ACHN (cell line): Measurements from ENCODE around the gene DENND2C.

Experiments used
- DNase-seq: peaks from one replicate; pipeline ENCODE4 v3.0.0-alpha.2; 2015
- in situ Hi-C: cut with HindIII; loops from 2 replicates; pipeline ENCODE4 v1.10.0; 2017; ENCODE audit warnings: low sequenced_read_pairs, low pct_ligation_motif_present, low pct_unique_long_range_greater_than_20kb

The DENND2C gene

DNA sequence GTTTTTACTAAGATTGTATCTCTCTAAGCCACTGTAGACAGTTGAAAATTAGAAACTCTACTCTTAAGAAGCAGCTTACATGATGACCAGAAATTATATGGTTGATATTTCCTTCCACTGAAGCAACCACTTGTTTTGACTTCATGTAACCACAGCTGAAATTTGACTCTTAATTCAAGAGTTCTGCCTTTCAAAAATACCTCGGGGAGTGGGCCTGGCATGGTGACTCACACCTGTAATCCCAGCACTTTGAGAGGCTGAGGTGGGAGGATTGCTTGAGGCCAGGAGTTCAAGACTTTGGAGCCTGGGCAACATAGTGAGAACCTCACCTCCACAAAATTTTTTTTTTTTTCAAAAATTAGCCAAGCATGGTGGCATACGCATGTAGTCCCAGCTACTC, 21.2 kb upstream of the DENND2C start:
- in situ Hi-C loops, result no loop called here
- no peak for DNase-seq

DNA sequence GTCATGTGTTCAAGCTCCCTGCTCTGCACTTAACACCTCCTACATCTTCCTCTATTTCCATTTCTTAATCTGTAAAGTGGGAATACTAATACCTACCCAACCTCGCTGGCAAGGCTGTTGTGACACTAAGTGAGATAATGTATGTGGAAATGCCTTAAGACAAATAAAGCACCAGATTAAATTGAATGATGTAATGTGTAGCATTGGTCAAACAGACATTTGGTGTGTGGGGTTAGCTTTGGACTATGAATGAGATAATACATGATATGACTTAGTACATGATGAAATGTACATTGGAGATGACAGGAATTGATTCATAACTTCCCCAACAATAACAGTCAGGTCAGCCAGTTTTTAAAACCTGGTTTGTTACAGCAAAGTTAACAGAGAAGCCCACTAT, 20.3 kb upstream of the DENND2C start:
- in situ Hi-C loops, result no loop called here
- DNase-seq, result no peak

DNA sequence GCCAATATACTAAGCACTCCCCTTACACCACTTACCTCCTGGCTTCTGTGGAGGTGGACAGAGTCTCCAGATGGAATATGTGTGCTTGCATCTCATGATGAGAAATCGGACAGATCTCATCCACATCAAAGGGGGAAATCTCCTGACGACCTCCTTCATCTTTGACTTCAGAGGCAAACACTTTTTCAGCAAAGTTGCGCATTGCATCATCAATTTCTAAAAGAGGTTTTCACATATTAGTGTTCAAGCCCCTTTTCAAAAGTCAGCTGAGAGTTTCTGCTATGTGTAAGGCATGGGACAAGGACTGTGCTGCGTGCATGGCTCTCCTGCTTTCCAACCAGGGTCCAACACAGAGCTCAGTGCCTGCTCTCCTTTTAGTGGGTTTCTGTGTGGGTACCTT, 18.7 kb upstream of the DENND2C start:
- in situ Hi-C loops, result no loop called here

DNA sequence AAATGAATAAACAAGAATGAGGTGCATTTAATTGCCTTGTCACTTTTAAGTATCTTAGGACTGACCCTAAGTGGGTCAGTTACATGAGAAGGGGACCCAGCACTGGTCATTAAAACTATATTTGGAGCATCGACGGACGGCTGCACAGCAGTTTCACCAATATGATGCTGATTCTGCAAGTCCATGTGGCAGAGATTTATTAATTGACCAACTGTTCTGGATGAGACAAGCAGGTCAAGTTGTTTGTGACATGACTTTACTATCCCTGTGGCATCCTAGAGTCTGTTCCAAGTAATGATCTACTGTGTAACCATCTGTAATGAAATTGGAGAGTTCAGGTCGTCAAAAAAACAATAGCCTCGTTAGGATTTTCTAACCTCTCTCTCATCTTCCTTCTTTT, 16.0 kb upstream of the DENND2C start:
- in situ Hi-C loops, result no loop called here
- no peak for DNase-seq

More for the DNA sequence above, 18.7 kb upstream of the DENND2C start:
- no peak for DNase-seq

DNA sequence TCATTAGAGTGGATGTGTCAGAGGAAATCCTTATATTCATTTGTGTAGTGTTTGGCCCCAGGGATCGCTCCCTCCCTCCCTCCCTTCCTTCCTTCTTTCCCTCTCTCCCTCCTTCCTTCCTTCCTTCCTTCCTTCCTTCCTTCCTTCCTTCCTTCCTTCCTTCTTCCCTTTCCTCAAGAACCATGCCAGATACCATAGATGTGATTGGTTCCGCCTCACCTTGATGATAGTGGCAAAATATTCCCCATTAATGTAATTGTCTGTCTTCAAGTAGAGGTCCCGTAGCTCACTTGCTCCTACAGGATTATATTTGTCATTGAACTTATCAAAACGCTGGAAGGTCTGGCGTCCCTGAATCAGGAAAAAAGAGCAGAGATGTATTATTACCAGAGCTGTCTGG, 7.8 kb upstream of the DENND2C start:
- no peak for DNase-seq
- in situ Hi-C loops, result no loop called here

- in situ Hi-C loops, result no loop called here
These were observed 6.3 kb upstream of the DENND2C start for GRCh38 chr1:114676115-114676514.

DNA sequence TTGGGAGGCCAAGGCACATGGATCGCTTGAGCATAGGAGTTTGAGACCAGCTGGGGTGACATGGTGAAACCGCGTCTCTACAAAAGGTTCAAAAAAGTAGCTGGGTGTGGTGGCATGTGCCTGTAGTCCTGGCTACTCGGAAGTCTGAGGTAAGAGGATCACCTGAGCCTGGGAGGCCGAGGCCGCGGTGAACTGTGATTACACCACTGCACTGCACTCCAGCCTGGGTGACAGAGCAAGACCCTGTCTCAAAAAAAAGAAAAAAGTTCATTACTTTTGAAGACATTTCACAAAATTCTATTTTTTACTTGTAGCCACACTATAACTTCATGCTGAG, 2.1 kb upstream of the DENND2C start:
- in situ Hi-C loops, result no loop called here
- DNase-seq, result no peak

More at GRCh38 chr1:114676115-114676514, 6.3 kb upstream of the DENND2C start:
- no peak for DNase-seq

- in situ Hi-C loops, result no loop called here
- DNase-seq, result peak; percentile 7
These were observed 1.4 kb upstream of the DENND2C start for GRCh38 chr1:114671011-114671938.

GRCh38 chr1:114670083-114671010, 498 bp upstream of the DENND2C start:
- in situ Hi-C loops, result no loop called here
- peak; percentile 81 for DNase-seq

DNA sequence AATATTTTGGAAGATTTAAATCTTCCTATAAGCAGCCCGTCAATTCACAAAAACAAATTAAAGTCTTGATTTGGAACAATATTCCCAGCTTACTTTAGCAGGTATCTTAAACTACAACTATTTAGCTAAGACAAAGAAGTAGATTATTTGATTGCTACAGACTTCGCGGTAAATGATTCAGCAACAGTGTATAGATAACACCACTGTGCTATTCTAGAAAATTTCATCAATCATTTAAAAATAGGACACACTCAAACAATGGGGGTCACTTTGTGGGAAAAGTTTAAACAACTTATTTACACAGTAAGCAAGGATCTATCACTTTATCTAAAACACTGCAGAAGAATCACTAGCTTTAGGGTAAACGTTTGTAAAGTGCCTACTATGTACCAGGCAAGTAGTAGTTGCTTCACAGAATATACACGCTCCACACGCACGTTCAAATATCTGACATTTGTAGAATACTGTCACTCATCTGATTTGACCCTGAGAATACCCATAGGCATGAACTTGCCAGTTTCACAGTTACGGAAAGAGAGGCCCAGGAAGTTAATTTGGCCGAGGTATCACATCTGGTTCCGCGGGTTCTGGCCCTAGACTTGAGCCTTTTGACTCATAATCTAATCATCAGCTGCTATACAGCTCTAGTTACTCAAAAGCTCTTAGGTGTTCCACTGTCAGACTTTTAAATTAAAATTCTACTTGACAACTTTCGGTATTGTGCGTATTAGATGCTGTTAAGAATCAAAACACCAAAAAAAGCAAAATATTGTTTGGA, 876 bp downstream of the DENND2C start:
- in situ Hi-C loops, result no loop called here
- no peak for DNase-seq

DNA sequence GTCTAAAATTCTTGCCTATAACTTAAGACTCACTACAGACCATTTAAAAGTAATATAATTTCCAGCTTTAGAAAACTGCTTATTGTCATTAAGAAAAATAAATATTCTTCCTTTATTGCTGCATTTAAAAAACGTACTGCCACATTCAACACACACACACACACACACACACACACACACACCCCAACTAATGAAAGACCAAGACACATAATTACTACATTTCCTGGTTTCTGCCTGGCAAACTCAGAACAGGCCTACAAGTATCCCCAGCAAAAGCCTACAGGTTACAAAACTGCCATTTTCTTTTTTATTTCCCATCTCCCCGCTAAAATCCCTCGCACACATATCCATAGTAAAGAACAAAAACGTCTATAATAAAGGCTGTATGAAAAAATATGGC, 1.5 kb downstream of the DENND2C start:
- in situ Hi-C loops, result no loop called here
- DNase-seq, result no peak

GRCh38 chr1:114666954-114667353, 2.9 kb downstream of the DENND2C start:
- in situ Hi-C loops, result no loop called here
- no peak for DNase-seq

GRCh38 chr1:114660238-114660637, 9.6 kb downstream of the DENND2C start:
- DNase-seq, result no peak
- in situ Hi-C loops, result no loop called here

- no peak for DNase-seq
- in situ Hi-C loops, result no loop called here
These were observed 18.0 kb downstream of the DENND2C start for GRCh38 chr1:114651893-114652292.

- in situ Hi-C loops, result no loop called here
- DNase-seq, result no peak
These were observed 21.3 kb downstream of the DENND2C start for GRCh38 chr1:114648503-114648902.

DNA sequence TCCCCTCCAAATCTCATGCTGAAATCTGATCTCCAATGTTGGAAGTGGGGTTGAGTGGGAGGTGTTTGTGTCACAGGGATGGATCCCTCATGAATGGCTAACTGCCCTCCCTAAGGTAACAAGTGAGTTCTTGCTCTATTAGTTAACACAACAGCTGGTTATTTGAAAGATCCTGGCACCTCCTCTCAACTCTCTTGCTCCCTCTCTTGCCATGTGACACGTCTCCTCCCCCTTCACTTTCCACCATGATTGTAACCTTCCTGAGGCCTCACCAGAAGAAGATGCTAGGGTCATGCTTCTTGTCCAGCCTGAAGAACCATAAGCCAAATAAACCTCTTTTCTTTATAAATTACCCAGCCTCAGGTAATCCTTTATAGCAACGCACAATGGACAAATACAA, 28.5 kb downstream of the DENND2C start:
- no peak for DNase-seq
- in situ Hi-C loops, result no loop called here

GRCh38 chr1:114638910-114639309, 30.9 kb downstream of the DENND2C start:
- in situ Hi-C loops, result no loop called here
- DNase-seq, result no peak

DNA sequence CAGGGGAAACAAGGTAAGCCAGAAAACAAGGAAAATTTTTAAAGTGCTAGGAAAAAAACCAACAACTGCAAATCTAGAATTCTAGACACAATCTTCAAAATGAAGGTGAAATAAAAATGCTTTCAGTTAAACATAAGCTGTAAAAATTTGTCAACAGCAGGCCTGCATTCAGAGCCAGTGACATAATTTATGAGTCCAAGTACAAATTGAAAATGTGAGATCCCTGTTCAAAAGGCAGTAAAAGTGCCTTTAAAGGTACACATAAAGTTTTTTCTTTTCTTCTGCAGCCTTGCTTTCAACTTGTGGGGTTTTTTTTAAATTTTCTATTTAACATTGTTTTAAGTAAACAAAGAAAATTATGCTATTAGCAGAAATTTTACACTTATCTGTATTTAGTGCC, 37.4 kb downstream of the DENND2C start:
- no peak for DNase-seq
- in situ Hi-C loops, result no loop called here

GRCh38 chr1:114627107-114627506, 42.7 kb downstream of the DENND2C start:
- DNase-seq, result no peak
- in situ Hi-C loops, result no loop called here
